GM21619 (cell line): ENCODE results near the gene AARSD1.
"Not testable (repeated sequence)": the region's sequence is repeated elsewhere in the genome, so short reads cannot be mapped to it uniquely, and the experiment has no call there.

Experiments used
- ATAC-seq: cut with Tn5 transposase; IDR thresholded peaks from one replicate; pipeline ENCODE4 v1.9.1; 2021; ENCODE audit not compliant: unreplicated experiment

Gene AARSD1

DNA sequence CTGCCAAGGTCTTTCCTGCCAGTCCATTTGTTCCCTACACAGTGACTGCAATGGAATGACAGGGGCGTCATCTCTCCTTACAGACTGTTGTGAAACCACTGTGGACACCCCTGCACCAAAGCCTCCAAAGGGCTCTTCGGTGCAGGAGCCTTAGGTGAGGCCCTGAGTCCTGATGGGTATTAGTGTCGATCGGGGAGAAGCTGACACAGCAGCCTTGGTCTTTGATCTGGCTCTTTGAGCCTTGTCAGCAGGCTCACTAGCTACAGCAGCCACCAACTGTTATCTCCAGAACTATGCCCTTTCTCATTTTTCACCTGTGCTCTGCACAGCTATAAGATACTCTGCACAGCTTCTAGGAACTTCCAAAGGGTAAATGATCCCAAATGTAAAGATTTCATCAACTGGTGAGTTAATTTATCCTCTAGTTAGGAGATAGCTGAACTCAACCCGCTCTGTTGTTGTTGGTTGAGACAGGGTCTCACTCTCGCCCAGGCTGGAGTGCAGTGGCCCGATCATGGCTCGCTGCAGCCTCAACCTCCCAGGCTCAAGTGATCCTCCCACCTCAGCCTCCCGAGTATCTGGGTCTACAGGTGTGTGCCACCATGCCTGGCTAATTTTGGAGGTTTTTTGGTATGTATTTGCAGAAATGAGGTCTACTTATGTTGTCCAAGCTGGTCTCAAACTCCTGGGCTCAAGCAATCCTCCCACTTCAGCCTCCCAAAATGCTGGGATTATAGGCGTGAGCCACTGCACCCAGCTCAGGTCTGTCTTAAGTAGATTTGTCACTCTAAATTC lies 44.0 kb downstream of the AARSD1 start:
- no peak for ATAC-seq

DNA sequence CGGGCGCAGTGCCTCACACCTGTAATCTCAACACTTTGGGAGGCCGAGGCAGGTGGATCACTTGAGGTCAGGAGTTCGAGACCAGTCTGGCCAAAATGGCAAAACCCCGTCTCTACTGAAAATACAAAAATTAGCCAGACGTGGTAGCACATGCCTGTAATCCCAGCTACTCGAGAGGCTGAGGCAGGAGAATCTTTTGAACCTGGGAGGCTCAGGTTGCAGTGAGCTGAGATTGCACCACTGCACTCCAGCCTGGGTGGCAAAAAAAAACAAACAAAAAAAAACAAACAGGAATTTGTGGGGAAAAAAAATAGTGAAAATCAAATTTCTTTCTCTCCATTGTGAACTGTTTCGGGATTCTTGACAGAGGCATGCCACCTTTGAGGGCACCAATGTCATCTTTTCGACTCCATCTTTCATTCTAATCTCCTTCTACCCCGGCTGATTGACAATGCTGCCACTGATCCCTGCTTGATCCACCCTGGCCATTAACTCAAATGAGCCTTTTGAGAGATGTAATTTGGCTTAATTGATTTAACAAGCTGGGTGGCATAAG lies 44.7 kb downstream of the AARSD1 start:
- ATAC-seq, result not testable (repeated sequence)

DNA sequence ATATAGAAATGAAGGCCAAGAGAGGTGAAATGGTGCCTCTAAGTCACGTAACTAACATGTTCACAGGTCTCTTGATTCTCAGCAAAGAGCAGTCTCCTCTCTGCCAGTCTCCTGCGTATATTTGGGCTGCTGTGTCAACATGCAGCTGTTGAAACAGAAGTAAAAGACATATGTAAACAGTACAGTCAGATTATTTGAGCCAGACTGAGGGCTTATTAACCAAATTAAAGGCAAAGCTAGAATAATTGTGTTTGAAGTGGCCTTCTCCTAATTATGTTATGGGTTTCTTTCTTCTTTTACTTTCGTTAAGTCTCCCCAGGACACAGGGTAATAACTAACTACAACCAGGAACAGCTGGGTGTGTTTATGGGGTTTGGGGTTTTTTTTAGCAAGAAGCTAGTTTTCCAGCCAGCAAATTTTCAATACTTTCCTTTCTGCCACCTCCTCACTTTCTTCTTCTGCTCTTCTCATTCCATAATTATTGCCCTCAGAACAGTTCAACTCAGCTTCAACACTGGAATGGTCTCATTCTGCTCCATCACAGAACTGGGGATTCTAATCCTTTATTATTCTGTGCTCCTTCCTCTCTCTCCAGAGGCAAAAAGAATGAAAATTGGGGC lies 45.2 kb downstream of the AARSD1 start:
- no peak for ATAC-seq

DNA sequence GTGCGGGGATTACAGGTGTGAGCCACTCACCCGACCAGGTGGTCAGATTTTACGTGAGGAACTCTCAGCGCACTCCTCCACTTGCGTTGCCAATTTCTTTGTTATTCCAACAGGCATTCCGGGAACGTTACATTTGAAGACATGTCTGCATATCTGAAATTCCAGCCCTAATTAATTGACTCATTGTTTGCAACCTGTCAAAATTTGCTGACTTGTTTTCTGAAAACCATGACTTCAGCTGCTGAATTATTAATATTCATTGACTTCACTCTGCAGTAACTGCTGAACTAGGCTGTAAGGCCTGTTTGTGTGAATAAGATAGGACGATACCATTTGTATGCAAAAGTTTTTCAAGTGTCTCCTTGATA lies 47.0 kb downstream of the AARSD1 start:
- no peak for ATAC-seq

DNA sequence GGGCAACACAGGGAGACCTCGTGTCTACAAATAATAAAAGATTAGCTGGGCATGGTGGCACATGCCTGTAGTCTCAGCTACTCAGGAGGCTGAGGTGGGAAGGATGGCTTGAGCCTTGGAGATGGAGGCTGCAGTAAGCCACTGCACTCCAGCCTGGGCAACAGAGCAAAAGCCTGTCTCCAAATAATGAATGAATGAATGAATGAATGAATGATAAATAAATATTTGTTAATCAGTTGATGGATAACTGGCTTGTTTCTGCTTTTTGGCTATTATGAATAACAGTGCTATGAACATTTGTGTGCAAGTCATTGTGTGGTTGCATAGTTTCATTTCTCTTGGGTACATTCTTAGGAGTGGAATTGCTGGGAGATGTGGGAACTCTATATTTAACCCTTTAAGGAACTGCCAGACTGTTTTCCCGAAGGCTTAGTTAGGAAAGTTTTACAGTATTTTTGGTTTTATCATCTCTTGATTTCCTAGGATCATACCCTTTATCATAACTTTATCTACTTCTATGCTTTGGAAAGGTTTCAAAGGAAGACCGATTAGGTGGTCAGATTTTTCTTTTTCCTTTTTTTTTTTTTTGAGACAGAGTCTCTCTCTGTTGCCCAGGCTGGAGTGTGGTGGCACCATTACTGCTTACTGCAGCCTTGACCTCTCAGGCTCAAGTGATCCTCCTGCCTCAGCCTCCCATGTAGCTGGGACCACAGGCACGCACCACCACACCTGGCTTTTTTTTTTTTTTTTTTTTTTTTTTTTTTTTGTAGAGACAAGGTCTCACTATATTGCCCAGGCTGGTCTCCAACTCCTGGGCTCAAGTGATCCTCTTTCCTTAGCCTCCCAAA lies 47.6 kb downstream of the AARSD1 start:
- ATAC-seq, result not testable (repeated sequence)

DNA sequence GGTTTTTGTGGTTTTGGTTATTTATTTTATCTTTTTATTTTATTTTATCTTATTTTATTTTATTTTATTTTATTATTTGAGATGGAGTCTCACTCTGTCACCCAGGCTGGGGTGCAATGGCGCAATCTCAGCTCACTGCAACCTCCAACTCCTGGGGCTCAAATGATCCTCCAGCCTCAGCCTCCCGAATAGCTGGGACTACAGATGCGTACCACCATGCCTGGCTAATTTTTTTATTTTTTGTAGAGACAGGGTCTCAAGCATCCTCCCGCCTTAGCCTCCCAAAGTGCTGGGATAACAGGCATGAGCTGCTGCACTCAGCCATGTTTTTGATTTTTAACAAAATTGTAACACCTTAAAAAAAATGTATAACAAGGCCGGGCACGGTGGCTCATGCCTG lies 49.0 kb downstream of the AARSD1 start:
- ATAC-seq, result not testable (repeated sequence)

DNA sequence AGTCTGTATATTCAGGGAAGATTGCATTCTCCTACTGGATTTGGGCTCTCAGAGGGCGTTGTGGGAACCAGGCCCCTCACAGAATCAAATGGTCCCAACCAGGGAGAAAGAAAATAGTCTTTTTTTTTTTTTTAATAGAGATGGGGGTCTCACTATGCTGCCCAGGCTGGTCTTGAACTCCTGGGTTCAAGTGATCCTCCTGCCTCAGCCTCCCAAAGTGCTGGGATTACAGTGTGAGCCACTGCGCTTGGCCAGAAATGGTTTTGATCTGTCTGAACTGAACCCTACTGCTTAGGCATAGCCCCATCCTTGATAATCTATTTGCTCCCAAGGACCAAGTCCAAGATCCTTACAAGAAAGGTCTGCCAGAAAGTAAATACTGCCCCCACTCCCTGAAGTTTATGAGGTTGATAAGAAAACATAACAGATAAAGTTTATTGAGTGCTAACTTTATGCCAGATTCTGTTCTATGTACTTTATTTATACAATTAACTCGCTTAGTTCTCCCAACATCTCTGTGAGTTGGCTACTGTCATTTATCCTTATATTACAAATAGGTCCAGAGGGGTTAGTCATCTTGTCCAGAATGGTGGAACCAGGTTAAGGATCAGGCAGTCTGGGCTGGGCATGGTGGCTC lies 50.2 kb downstream of the AARSD1 start:
- no peak for ATAC-seq

DNA sequence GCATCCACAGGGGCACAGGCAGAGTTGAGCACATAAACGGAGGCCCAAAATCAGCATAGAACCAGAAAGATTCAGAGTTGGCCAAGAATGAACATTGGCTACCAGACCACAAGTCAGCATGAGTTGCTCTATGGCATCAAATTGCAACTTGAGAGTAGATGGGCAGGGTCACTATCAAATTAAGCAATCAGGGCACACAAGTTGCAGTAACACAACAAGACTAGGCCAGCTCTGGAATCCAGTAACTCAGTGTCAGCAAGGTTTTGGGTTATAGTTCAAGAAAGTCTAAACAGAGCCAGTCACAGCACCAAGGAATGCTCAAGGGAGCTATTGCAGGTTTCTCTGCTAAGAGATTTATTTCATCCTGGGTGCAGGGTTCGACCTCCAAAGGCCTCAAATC lies 50.7 kb downstream of the AARSD1 start:
- no peak for ATAC-seq

DNA sequence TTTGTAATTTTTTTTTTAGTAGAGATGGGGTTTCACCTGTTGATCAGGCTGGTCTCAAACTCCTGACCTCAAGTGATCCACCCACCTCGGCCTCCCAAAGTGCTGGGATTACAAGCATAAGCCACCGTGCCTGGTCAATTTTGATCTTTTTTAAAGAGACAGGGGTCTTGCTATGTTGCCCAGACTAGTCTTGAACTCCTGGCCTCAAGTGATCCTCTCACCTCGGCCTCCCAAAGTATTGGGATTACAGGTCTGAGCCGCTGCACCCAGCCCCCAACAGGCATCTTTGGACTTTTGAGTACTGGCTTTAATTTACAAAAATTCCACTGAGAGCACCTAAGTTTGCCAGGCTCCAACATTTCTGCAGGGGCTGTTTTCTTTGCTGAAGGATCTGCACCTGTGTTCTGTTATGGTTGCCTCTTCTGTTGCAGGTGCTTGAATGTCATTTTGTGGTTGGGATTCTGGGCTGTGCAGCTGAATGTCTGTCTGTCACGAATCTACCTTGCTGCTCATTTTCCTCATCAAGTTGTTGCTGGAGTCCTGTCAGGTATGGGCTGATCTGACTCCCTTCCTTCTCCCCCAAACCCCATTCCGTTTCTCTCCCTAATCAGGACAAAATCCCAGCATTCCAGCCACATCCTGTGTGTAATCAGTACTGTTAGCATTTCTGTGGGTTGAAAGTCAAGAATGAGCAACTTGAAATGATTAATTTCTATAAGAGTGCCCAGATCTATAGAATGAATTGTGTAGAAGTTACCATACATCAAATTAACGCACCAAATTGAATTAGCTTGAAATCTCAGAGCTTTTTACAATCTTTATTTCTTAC lies 55.2 kb downstream of the AARSD1 start:
- no peak for ATAC-seq

DNA sequence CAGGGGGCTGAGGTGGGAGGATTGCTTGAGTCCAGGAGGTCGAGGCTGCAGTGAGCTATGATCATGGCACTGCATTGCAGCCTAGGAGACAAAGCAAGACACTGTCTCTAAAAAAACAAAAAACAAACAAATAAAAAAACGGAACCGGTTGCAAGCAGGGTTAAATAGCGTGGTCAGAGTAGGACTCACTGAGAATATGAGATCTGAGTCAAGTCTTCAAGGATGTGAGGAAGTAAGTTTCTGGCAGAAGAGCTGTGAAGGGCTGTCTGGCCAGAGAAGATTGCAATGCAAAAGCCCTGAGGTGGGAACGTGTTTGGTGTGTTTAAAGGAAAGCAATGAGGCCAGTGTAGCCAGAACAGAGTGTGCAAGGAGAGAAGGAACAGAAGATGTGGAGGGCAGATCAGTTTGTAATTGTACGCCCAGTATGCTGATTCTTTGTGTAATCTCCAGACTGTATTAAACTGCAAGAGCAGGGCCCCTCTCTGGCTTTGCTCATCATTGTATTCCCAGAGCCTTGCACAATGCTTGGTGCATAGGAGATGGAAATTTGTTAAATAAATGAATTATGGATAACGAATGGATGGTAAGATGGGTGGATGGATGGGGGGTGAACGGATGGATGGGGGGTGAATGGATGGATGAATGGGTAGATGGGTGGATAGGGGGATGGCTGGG lies 57.3 kb downstream of the AARSD1 start:
- no peak for ATAC-seq

DNA sequence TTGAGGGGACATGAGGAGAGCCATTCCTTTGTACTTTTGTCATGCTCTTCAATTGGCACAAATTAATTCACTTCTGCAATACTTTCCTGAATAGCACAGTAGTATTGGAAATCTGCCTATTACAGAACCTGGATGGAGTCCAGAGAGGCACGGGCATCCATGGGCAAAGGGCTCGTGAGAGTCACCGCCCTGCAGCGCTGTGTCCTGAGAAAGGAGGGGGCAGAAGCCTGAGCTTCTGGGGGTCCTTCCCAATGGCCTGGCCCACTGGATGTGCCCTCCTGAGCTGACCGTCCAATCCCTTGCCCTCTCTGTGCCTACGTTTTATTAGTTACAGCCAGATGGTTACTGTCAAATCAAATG lies 60.2 kb downstream of the AARSD1 start:
- ATAC-seq, result no peak

DNA sequence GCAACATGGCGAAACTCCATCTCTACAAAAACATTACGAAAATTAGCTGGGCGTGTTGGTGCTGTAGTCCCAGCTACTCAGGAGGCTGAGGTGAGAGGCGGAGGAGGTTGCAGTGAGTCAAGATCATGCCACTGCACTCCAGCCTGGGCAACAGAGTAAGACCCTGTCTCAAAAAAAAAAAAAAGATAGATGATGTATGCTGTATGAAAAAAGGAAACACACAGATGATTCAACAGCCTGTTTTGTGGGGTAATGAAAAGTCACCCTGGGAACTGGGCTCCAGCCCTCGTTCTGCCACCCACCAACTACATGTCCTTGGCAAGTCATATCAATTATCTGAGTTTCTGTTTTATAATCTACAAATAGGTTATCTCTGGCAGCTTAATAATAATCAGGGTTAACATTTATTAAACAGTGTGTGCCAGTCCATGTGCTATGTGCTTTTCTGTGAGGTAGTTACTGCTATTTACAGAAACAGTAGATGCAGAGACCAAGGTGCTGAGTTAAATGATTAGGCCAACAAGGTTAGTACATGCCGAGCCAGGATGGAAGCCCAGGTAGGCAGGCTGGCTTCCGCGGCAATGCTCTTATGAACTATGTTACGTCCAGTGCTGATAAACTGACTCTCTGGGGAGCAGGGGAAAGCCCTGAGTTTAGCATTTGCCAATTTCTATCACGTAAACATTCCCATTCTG lies 62.6 kb downstream of the AARSD1 start:
- ATAC-seq, result no peak
